GM19193 (cell line): ENCODE data around the gene TADA2B.

ENCODE experiments used
- POLR2A ChIP-seq: IDR thresholded peaks from 4 replicates; pipeline ENCODE4 v1.6.1; 2011; ENCODE audit not compliant: insufficient read depth, insufficient read length; ENCODE audit errors: extremely low read depth

TADA2B gene

GRCh38 chr4:7104366-7105031 is 61.3 kb downstream of the TADA2B start:
- TF ChIP-seq POLR2A = no peak

- TF ChIP-seq POLR2A = no peak
These were observed 62.1 kb downstream of the TADA2B start for GRCh38 chr4:7105276-7105675.

GRCh38 chr4:7107166-7107905 is 64.2 kb downstream of the TADA2B start:
- no peak for TF ChIP-seq POLR2A
